Activated CD8-positive, alpha-beta memory T cell treated with anti-CD3 and anti-CD28 coated beads for 4 hours (primary cell): ENCODE results near the gene OS9.

ENCODE experiments used
- DNase-seq, 2 donors: peaks; one replicate each; pipeline ENCODE4 v3.0.0-alpha.2; 2020; ENCODE audit warnings: low read depth in 2 of 2

OS9 gene

DNA sequence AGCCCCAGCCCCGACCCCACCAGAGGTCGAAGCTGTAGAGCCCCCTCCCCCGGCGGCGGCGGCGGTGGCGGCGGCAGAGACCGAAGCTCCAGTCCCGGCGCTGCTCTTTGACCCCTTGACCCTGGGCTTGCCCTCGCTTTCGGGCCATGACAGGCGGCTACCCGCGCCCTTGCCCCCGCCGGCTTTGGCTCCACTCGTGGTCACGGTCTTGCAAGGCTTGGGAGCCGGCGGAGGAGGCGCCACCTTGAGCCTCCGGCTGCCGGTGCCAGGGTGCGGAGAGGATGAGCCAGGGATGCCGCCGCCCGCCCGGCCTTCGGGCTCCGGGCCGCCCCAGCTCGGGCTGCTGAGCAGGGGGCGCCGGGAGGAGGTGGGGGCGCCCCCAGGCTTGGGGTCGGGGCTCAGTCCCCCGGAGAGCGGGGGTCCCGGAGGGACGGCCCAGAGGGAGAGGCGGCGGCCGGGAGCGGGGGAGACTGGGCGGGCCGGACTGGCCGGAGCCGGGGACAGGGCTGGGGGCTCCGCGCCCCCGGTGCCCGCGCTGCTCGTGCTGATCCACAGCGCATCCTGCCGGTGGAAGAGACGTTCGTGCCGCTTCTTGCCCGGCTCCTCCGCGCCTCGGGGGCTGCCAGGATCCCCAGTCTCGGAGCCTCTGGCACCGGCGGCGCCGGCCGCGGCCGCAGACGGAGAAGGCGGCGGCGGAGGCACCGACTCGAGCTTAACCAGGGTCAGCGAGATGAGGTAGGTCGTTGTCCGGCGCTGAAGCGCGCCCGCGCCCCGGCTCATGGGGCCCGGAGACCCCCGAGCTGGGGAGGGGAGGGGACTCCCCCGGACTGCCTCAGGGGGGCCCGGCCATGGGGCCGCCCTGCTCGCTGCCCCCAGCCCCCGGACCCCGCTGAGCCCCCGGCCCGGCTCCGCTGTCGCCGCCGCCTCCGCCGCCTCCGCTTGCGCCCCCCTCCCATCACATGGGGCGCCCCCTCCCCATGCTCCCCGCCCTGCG, 43.8 kb downstream of the OS9 start:
- DNase-seq: no peak

DNA sequence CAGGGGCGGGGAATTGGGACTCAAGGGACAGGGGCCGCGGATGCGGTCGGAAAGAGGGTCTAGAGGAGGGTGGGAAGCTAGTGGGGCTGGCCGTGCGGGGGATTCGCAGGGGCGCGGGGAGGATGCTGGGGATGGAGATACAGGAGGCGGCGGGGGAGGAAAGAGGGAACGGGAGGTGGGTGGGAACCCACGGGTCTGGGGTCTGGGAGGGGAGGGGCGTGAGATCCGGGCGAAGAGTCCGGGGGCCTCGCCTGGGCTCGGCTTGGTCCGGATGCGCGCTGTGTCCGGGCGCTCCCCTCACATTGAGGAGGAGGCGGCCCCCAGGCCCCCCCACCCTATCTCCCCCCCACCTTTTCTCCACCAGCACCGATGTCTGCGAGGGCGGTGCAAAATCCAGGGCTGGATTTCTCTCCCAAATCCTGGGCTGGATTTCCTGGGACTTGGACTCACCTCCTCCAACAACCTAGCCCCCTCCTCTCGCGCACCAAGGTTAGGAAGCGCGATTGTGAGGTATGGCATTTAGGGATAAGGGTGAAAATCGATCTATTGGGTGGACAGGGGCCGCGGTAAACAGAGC, 44.8 kb downstream of the OS9 start, which contains the start of gene AGAP2:
AGAP2 (minus strand) TSS at position 82 of the 577 bp plus-strand sequence. CDS start 496 bp downstream, outside the sequence.
- DNase-seq: no peak

DNA sequence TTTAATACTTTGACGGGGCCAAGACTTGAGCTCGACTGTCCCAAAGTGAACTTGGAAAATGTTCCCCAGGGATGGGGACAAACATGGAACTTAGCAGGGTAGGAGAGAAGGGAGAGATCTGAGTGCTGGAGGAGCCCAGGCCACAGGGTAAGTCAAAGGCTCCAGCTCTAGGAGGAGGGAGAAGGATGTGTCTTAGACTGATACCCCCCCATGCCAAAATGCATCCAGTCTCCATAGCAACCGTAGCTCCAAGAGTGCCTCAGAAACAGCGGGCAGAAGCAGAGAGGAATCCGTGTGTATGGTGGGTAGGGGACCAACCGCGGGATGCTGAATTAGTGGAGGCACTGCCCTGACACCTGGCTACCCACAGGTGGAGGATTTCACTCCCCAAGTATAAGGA, 45.5 kb downstream of the OS9 start:
- no peak for DNase-seq

DNA sequence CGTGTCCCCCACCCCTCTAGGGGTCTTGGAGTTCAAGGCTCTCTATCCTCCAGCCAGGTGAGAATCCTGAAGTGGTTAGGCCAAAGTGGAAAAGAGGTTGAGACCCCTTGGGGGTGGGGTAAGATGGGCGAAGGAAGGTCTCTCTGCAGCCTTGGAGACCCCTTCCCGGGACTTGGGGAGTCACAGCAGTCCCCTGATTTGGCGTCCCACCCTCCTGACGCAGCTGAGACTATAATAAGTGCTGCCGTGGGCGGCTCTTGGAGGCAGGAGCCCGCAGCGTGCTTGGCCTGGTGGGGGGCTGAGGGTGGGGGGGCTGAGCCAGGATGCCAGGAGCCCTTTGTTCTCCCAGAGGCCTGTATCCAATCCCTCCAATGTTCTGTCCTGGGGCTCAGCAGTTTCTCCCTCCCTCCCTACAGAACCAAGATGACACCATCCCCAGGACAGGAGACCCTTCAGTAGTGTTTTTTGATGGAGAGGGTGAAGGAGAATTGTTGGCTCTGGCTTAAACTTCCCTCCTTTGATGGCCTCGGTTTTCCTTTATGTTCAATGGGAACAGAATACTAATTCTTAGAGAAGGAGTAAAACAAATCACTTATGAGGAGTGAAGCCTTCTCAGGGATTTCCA, 46.1 kb downstream of the OS9 start:
- no peak for DNase-seq

DNA sequence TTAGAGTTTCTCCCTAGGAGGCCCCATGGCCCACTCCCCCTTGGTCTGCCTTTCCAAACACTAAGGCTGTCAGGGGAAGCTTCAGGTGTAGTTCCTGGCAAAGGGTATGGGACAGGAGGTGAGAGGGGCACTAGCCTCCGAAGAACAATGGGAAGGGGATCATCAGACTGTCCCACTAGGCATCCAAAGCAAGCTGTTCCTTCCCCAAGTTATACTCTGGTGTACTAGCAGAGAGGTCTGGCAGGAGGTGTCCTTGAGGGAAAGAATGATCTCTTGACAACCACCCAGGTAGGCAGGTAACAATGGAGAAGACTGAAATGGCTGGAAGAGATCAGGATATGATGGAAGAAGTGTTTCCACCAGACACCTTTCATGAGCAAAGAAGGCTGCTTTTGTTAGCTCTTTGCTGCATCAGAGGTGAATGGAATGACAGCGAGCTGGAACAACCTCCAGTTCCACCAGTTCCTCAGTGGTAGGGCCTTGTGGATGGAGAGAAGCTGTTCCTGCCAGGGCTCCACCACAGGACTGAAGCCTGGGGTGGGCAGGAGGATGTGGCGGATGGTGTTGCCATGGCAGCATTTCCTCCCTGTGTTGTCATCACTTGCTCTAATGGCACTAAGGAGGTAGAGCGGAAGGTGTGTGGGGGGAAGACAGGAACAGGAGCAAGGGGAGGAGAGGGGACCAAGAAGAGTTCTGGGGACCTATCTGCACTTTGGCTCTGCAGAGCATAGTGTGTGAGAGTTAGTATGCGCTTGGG, 46.9 kb downstream of the OS9 start:
- DNase-seq: peak; percentile 49 to 66

DNA sequence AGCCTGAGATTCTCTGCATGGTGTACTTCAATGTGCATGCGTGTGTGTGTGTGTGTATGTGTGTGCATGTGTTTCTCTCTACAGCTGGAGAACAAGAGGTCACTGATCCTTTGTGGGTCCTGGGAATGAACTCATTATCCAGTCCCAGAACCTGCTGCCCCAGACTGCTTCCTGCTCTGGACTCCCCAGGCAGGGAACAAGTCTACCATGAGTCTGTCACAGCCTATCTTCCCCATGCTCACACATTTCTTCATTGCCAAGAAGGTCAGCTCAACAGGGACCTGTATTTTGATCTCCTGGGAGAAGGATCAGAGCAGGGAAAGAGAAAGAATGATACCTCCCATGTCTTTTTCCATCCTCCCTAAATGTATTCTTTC, 47.5 kb downstream of the OS9 start:
- no peak for DNase-seq

DNA sequence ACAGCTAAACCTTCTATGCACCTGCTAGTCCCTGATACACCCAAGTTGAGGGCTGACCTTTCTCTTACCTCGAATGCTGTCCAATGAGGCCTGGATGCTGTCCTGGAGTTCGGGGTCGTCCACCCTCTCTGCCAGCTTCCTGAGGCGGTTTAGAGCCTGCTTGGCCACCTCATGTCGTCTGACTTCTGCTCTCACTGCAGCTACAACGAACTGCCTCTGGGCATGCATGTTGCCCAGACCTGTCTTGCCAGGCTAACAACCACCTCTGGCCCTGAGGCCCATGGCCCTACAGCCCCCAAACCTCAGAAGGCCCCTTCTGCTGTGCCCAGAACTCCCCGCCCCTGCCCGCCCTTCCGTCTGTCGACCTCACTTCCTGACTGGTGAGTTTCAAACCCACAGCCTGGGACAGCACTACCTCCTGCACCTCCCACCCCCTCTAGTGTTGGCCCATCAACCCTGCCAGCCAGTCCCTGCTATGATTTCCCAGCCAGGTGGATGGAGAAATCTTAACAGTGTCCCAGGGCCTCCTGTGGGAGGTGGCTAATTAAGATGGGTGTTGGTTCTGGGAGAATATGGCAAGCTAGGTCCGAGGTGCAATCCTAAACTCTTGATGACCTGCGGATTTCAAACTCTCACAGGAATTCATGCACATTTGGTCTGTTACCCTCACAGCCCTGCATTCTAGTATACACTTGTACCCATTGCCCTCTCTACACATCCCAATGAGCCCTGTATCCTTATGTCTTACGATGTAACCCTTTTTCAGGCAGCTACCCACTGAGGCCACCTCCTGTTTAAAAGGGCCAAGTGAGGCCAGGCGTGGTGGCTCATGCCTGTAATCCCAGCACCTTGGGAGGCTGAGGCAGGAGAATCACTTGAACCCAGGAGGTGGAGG, 48.2 kb downstream of the OS9 start:
- DNase-seq: peak; percentile 58 to 66

DNA sequence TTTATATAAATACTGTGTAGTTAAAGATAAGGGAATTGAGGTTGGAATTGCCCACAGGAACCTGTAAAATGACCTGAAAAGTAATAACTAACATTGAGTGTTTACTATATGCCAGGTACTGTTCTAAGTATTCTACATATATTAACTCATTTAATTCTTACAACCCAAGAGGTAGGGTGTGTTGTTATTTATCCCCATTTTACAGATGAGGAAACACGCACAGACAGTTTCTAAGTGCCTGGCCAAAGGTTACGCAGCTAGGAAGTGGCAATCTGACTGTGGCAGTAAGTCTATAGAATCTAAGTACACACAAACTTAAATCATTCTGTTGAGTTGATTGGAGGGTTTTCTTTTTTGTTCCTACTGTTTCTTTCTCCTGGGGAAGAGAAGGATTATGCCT, 49.8 kb downstream of the OS9 start:
- DNase-seq: no peak

DNA sequence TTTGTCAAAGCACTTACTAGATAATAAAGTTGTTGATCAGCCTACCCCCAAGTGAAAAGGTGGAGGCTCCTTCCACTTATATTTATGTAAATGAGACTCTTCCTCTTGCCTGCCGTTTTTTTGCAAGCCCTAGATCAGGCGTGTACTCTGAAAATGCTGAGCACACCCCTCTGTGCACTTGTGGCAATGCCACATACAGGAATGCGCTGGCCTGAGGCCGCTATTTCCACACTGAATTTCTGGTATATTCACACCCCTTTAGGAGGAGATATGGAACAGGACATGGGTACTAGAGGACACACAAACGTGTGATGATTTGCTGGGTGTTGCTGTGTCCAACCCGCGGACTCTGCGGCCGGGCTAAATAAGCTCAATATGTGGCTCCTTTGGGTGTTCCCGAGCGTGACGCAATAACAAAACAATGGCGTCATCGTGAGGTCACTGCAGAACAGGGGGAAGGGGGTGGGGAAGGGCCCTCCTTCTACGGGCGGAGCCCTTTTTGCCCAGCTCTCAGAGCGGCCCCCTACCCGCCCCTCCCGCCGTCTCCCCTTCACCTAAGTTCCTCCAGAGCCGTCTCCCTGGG, 50.4 kb downstream of the OS9 start:
- DNase-seq: peak in 1 of 2 donors; percentile 41

DNA sequence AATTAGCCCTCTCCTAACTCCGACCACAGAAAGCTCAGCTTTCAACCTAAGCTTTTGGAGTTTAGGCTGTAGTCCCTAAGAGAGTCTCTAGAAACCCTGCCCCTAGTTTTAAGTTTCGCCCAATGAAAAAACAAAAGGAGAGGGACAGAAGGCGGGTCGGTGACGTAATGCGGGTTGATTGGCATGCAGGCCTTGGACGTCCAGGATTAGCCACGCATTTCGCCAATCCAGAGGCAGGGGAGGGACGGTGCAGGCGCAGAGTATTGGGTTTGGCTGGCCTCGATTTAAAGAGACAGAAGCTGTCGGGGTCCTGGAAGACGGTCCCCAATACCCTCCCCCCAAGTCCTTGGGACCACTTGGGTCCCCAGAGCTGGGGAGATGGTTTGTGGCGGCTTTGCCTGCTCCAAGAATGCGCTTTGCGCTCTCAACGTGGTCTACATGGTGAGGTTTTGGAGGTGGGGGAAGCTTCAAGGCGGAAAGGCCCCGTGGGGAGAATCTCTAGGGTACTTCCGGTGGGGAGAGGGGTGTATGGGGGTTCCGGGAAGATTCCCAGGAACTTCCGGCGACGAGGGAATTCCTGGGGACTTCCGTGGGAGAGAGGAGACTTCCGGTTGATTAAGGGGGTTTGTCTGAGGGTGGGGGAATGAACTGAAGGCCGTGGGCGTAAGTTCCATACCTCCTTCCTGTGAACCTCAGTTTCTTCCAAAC, 51.0 kb downstream of the OS9 start, which contains the start of gene TSPAN31:
TSPAN31 (plus strand) TSS at position 263 of the 708 bp plus-strand sequence; CDS start at position 379, 116 bp downstream.
- peak; percentile 88 to 93 for DNase-seq

DNA sequence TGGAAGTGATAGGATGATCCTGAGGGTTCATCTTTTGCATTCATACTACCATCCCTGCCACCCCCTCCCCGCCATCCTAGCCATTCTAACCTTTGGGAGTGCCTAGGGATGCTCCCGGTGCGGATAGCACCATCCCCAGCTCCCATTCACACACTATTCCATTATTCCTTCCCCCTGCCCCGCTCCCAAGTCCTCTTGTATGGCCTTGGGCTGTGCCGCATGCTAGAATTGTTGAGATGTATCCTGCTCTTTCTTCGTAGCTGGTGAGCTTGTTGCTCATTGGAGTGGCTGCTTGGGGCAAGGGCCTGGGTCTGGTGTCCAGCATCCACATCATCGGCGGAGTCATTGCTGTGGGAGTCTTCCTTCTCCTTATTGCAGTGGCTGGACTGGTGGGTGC, 51.6 kb downstream of the OS9 start:
- no peak for DNase-seq

DNA sequence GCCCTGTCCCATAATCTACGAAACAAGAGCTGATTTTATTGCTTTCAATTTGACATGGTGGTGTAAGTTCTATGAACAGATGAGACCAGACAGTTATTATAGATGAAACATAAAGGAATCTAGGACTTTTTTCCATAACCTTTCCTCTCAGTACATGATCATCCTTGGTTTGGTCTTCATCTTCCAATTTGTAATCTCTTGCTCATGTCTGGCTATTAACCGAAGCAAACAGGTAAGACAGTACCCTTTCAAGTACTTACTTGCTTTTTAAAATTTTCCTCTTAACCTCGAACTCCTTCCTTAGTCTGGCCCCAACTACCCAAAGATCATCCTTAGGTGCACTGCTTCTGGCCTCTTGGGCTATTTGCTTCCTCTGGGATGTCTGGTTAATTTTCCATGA, 52.1 kb downstream of the OS9 start:
- DNase-seq: no peak

DNA sequence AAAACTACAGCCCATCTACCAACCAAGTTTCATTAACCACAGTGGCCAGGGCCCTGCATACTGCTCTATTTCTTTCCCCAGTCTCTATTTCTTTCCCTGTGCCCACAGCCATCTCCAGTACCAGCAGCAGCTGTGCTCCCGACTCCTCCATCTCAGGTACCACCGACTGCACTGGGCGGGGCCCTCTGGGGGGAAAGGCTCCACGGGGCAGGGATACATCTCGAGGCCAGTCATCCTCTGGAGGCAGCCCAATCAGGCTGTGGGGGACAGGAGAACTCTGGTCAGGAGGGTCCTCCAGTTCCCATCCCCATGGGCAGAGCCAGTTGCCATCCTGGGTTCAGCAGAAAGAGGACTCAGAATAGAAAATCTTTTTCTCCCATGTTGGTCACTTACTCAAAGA, 55.1 kb downstream of the OS9 start:
- no peak for DNase-seq

DNA sequence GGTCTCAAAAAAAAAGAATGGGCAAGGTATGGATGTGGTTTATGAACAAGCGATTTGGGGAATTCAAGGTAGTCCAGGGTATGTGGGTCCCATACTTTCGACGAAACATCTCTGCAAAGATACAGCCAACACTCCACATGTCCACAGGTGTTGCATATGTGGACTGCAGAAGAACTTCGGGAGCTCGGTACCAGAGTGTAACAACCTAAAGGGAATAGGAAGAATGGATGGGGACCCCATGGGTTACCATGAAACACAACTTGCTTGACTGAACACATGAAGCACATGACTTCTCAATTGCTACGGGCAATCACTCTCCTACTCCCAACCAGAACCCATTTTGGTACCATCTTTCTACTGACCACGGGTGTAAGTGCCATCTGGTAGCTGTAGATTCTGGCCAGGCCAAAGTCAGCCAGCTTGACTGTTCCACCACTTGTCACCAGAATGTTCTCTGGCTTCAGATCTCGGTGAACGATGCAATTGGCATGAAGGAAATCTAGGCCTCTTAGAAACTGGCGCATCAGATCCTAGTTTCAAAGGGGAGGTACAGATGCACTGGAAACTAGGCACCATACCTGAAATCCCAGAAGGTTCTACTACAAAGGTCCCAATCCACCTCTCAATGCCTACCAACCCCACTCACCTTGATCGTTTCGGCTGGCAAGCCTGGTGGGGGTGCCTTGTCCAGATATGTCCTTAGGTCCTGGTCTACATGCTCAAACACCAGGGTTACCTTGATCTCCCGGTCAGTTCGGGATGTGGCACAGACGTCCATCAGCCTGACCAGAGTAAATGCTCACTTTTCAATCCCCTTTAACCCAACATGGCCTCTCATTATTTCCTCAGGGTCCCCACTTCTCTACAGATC, 56.9 kb downstream of the OS9 start:
- DNase-seq: no peak

DNA sequence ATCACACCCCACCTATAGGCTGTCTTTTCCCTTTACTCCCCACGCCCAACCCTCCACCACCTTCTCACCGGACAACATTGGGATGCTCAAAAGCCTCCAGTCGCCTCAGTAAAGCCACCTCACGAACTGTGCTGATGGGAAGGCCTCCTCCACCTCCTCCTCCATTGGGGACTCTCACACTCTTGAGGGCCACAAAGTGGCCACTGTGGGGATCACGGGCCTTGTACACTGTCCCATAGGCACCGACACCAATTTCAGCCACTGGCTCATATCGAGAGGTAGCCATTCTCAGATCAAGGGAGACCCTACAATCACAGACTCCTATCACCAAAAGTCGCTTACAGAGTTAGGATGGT, 57.5 kb downstream of the OS9 start:
- DNase-seq: no peak

DNA sequence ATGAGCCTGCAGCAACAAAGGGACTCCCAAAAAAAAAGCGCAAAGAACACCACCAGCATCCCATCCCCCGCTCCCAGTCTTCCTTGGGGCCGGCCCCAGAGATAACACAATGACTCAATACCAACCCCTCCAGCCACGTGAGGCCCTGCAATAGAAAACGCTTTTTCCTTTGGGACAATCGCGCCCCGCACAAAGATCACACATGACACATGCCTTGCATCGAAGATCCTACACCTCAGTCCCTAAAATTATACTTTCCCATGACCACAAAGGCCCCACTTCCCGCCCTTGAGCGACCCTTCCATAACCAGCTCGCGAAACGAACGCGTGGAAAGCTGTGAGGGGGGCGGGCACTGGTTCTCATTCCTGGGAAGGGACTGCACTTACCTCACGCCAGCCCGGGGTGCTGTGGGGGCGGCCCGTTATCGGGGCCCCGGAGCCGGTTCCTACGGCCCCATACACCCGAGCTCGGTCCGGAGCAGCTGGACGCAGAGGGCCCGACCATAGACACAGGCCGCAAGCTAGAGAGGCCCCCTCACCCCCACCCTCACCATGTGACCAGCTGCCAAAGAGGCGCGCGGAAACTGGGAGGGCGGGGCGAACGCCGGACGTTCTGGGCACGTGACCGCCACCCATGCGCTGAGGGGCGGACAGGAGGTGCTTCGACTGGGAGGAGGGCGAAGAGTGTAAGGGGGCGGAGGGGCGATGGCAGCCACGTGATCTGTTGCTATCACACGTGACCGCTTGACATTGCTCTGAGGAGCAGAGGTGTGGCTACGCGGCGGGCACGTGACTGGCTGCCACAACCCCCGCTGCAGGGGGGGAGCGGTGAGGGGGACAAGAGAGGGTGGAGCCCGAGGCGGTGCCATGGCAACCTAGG, 58.1 kb downstream of the OS9 start, which contains the start of gene CDK4:
CDK4 (minus strand) TSS at position 523 of the 880 bp plus-strand sequence. CDS start 593 bp downstream, outside the sequence.
- DNase-seq: peak; percentile 97 to 99

DNA sequence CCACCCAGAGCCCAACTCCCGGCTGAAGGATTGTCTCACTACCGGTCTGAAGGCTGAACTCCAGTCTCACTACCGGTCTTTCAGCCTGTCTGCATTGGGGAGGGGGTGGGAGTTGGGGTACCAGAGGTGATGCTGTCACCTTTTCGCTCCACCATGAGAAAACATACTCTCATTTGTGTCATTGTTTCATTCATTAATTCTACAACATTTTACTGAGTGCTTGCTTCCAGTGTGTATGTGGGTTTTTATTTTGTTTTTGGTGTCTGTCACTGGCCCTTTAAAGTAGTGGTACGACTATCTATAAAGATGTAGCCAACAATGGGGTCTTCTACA, 58.7 kb downstream of the OS9 start:
- DNase-seq: no peak
